HG03095 (cell line): Measurements from ENCODE around the gene SPSB4.

Experiments
- ATAC-seq: cut with Tn5 transposase; IDR thresholded peaks from one replicate; pipeline ENCODE4 v1.9.1; 2021; ENCODE audit warnings: moderate library complexity; ENCODE audit not compliant: unreplicated experiment

Gene SPSB4

GRCh38 chr3:141052201-141053069, 1.3 kb downstream of the SPSB4 start:
- ATAC-seq, result no peak

- no peak for ATAC-seq
Measured at GRCh38 chr3:141055136-141055535, 4.0 kb downstream of the SPSB4 start.

- ATAC-seq, result no peak
Measured at GRCh38 chr3:141055536-141056445, 4.6 kb downstream of the SPSB4 start.

GRCh38 chr3:141056751-141057171, 5.6 kb downstream of the SPSB4 start:
- no peak for ATAC-seq

GRCh38 chr3:141057436-141057835, 6.3 kb downstream of the SPSB4 start:
- no peak for ATAC-seq

- ATAC-seq, result no peak
Measured at GRCh38 chr3:141057946-141058800, 7.0 kb downstream of the SPSB4 start.

GRCh38 chr3:141058996-141059395, 7.8 kb downstream of the SPSB4 start:
- ATAC-seq, result no peak

- ATAC-seq, result no peak
Measured at GRCh38 chr3:141059816-141060215, 8.7 kb downstream of the SPSB4 start.

- ATAC-seq, result no peak
Measured at GRCh38 chr3:141060327-141060726, 9.2 kb downstream of the SPSB4 start.

- no peak for ATAC-seq
Measured at GRCh38 chr3:141063831-141064230, 12.7 kb downstream of the SPSB4 start.

- no peak for ATAC-seq
Measured at GRCh38 chr3:141064255-141064926, 13.2 kb downstream of the SPSB4 start.

GRCh38 chr3:141065258-141065657, 14.1 kb downstream of the SPSB4 start:
- no peak for ATAC-seq

- no peak for ATAC-seq
Measured at GRCh38 chr3:141065841-141066805, 15.0 kb downstream of the SPSB4 start.

- ATAC-seq, result no peak
Measured at GRCh38 chr3:141067206-141067974, 16.2 kb downstream of the SPSB4 start.

GRCh38 chr3:141070229-141070628, 19.1 kb downstream of the SPSB4 start:
- ATAC-seq, result no peak

GRCh38 chr3:141070727-141071357, 19.7 kb downstream of the SPSB4 start:
- no peak for ATAC-seq

GRCh38 chr3:141071681-141072260, 20.6 kb downstream of the SPSB4 start:
- no peak for ATAC-seq

GRCh38 chr3:141072950-141073349, 21.8 kb downstream of the SPSB4 start:
- ATAC-seq, result no peak
